T follicular helper cell (primary cell): ENCODE results near the gene AUNIP.

ENCODE experiments used
- DNase-seq: peaks from one replicate; pipeline ENCODE4 v3.0.0-alpha.2; 2020; ENCODE audit warnings: low read depth
- total RNA-seq, 2 experiments: gene quantifications; one replicate each; lab custom pipeline; 2026; lab: John Stamatoyannopoulos, UW

AUNIP gene
- total RNA-seq, result 0 to 1.2 reads per million in 2 experiments

- peak; percentile 85 for DNase-seq
Observed at GRCh38 chr1:25858906-25859789, at the start of gene AUNIP. AUNIP (minus strand) TSS chr1:25859457; CDS start chr1:25859357, 100 bp downstream.

GRCh38 chr1:25909040-25909439 is 49.8 kb upstream of the AUNIP start:
- DNase-seq, result no peak

GRCh38 chr1:25908161-25908560 is 48.9 kb upstream of the AUNIP start:
- no peak for DNase-seq

GRCh38 chr1:25907601-25908000 is 48.3 kb upstream of the AUNIP start:
- no peak for DNase-seq

GRCh38 chr1:25906644-25907300 is 47.5 kb upstream of the AUNIP start:
- DNase-seq, result peak; percentile 12

GRCh38 chr1:25905680-25906643 is 46.7 kb upstream of the AUNIP start, which contains the start of gene STMN1:
STMN1 (minus strand) TSS chr1:25906419; CDS start chr1:25904676, 1,743 bp downstream.
- peak; percentile 83 for DNase-seq

- DNase-seq, result peak; percentile 83
Observed at GRCh38 chr1:25904943-25905679, 45.9 kb upstream of the AUNIP start.

GRCh38 chr1:25903986-25904385 is 44.7 kb upstream of the AUNIP start:
- no peak for DNase-seq

GRCh38 chr1:25902462-25902861 is 43.2 kb upstream of the AUNIP start:
- no peak for DNase-seq

GRCh38 chr1:25900219-25900618 is 41.0 kb upstream of the AUNIP start:
- no peak for DNase-seq

- no peak for DNase-seq
Observed at GRCh38 chr1:25899792-25900191, 40.5 kb upstream of the AUNIP start.

GRCh38 chr1:25898223-25899015 is 39.2 kb upstream of the AUNIP start:
- no peak for DNase-seq

- DNase-seq, result no peak
Observed at GRCh38 chr1:25897754-25898153, 38.5 kb upstream of the AUNIP start.

GRCh38 chr1:25896266-25896665 is 37.0 kb upstream of the AUNIP start:
- no peak for DNase-seq

- peak; percentile 85 for DNase-seq
Observed at GRCh38 chr1:25895365-25895990, 36.2 kb upstream of the AUNIP start.

- DNase-seq, result no peak
Observed at GRCh38 chr1:25893116-25893515, 33.9 kb upstream of the AUNIP start.

- no peak for DNase-seq
Observed at GRCh38 chr1:25891606-25892005, 32.3 kb upstream of the AUNIP start.

- no peak for DNase-seq
Observed at GRCh38 chr1:25890239-25891034, 31.2 kb upstream of the AUNIP start.

- DNase-seq, result no peak
Observed at GRCh38 chr1:25889470-25889869, 30.2 kb upstream of the AUNIP start.
